Activated T-cell treated with anti-CD3 and anti-CD28 coated beads, Interleukin-2, amount 50 U/mL, for 72 hours (primary cell): ENCODE results near the gene GALNS. TPM values are rescaled to one million over a fixed set of nuclear protein-coding genes. Genes with fewer than 3 reads are reported as not detected.
"Not testable (repeated sequence)": the region's sequence is repeated elsewhere in the genome, so short reads cannot be mapped to it uniquely, and the experiment has no call there.

Experiments used
- ATAC-seq, 2 donors: fragments of 150-1000 bp; cut with Tn5 transposase; replicated peaks in 1 of 2; 2 replicates each; pipeline ENCODE4 v1.10.0; 2021; ENCODE audit warnings: moderate library complexity in 2 of 2, mild to moderate bottlenecking in 1 of 2
- DNase-seq, 2 donors: peaks; one replicate each; pipeline ENCODE4 v3.0.0; 2021 to 2022; ENCODE audit warnings: mixed read lengths in 1 of 2
- H3K27ac Mint-ChIP-seq: one replicate; pipeline ENCODE4 v1.8.0; 2022; ENCODE audit warnings: mild to moderate bottlenecking, moderate library complexity, mixed read lengths
- H3K27me3 Mint-ChIP-seq: one replicate; pipeline ENCODE4 v1.8.0; 2022; ENCODE audit warnings: low read depth, mixed read lengths
- H3K36me3 Mint-ChIP-seq, 2 donors: one replicate each; pipeline ENCODE4 v1.8.0; 2022; ENCODE audit warnings: mixed read lengths in 2 of 2, mild to moderate bottlenecking in 1 of 2; ENCODE audit not compliant: insufficient read depth in 2 of 2
- H3K4me1 Mint-ChIP-seq: one replicate; pipeline ENCODE4 v1.8.0; 2022; ENCODE audit warnings: low read depth, mixed read lengths
- H3K4me3 Mint-ChIP-seq, 2 donors: one replicate each; pipeline ENCODE4 v1.8.0; 2022; ENCODE audit warnings: mild to moderate bottlenecking in 2 of 2, mixed read lengths in 2 of 2, moderate library complexity in 2 of 2
- H3K9me3 Mint-ChIP-seq, 2 donors: one replicate each; pipeline ENCODE4 v1.8.0; 2022; ENCODE audit warnings: mixed read lengths in 2 of 2
- total RNA-seq, 2 donors: library from RNA; stranded (reverse); gene quantifications; one replicate each; pipeline ENCODE4 v1.2.3, GENCODE V29; 2022

GALNS gene
- total RNA-seq, 2 donors from 2014 or later = 26.1 to 31.7 TPM

DNA sequence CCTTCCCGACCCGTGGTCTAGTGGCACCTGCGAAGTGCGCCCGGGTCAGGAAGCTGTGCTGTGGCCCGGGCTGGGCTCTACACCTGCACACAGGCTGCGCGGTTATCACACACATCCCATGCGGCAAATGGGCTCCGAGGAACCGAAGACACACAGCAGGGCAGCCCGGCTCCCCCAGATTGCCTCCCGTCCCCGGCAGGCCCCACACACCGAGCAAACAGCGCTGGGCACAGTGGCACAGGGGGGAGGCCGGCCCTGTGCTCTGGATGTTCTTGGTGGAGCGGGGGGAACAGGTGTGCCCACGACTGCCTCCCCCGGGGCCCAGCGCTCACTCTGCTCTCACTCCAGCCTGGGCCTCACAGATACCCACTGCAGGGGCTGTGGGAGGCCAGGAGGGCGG, 38.6 kb upstream of the GALNS start:
- Mint-ChIP-seq H3K4me1 (no peaks in the 10 kb centered on the region), H3K9me3 (no peaks in the 10 kb centered on the region), H3K36me3 (no peaks in the 10 kb centered on the region), H3K27me3 (no peaks in the 10 kb centered on the region), H3K27ac (no peak overlapping the region), H3K4me3 (no peak overlapping the region)
- ATAC-seq (no peak), DNase-seq (no peak)

GRCh38 chr16:88894681-88895300, 38.0 kb upstream of the GALNS start:
- no peaks in the 10 kb centered on the region for H3K4me1 Mint-ChIP-seq

GRCh38 chr16:88894266-88894665, 37.5 kb upstream of the GALNS start:
- not testable (repeated sequence) for H3K27me3 Mint-ChIP-seq, H3K9me3 Mint-ChIP-seq, ATAC-seq, H3K27ac Mint-ChIP-seq, H3K4me1 Mint-ChIP-seq, H3K4me3 Mint-ChIP-seq, H3K36me3 Mint-ChIP-seq, DNase-seq

More at GRCh38 chr16:88894681-88895300, 38.0 kb upstream of the GALNS start:
- Mint-ChIP-seq H3K27me3 (no peaks in the 10 kb centered on the region), H3K9me3 (no peaks in the 10 kb centered on the region), H3K27ac (no peak overlapping the region), H3K36me3 (no peaks in the 10 kb centered on the region), H3K4me3 (no peak overlapping the region)
- ATAC-seq (no peak), DNase-seq (no peak)

DNA sequence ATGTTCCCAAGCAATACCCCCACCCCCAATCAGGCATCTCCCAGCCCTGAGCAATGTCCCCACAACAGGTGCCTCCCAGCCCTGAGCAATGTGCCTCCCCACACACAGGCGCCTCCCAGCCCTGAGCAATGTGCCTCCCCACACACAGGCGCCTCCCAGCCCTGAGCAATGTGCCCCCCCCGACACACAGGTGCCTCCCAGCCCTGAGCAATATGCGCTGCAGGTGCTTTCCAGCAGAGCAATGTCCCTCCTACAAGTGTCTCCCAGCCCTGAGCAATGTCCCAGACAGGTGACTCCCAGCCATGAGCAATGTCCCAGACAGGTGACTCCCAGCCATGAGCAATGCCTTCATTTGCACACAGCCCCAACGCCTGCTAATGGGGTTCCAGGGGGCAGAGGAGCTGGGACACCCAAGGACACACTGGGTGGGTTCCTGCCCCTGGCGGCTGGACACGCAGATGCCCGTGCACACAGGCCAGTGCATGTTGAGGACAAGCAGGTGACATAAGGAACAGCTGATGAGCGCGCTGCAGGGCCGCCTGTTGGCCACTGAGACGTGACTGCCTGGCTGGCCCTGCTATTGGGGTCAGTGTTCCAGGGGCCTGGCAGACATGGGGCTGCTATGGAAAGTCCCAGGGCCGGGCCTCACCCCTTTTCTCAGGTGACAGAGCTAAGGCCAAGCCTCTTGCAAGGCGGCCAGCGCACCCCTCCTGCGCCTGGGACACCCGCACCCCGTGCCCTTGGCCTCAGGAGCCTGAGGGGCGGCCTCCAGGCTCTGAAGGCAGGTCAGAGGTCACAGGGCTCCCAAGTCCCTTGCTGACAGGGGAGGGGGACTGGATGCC, 36.6 kb upstream of the GALNS start:
- no peaks in the 10 kb centered on the region for H3K27me3 Mint-ChIP-seq

GRCh38 chr16:88892065-88892464, 35.3 kb upstream of the GALNS start:
- no peaks in the 10 kb centered on the region for H3K27me3 Mint-ChIP-seq
- H3K9me3 Mint-ChIP-seq = no peaks in the 10 kb centered on the region
- no peak overlapping the region for H3K4me3 Mint-ChIP-seq
- H3K36me3 Mint-ChIP-seq = no peaks in the 10 kb centered on the region
- ATAC-seq (no peak), DNase-seq (no peak)
- H3K4me1 Mint-ChIP-seq = no peaks in the 10 kb centered on the region
- H3K27ac Mint-ChIP-seq = no peak overlapping the region

More for the DNA sequence above, 36.6 kb upstream of the GALNS start:
- no peaks in the 10 kb centered on the region for H3K36me3 Mint-ChIP-seq
- no peak for ATAC-seq
- no peak for DNase-seq
- no peaks in the 10 kb centered on the region for H3K4me1 Mint-ChIP-seq
- no peaks in the 10 kb centered on the region for H3K9me3 Mint-ChIP-seq
- H3K27ac Mint-ChIP-seq = no peak overlapping the region
- H3K4me3 Mint-ChIP-seq = no peak overlapping the region

GRCh38 chr16:88891083-88891482, 34.3 kb upstream of the GALNS start:
- no peaks in the 10 kb centered on the region for H3K27me3 Mint-ChIP-seq
- H3K4me1 Mint-ChIP-seq = no peaks in the 10 kb centered on the region
- H3K36me3 Mint-ChIP-seq = no peaks in the 10 kb centered on the region
- ATAC-seq (no peak), DNase-seq (no peak)
- no peaks in the 10 kb centered on the region for H3K9me3 Mint-ChIP-seq
- H3K4me3 Mint-ChIP-seq = no peak overlapping the region
- no peak overlapping the region for H3K27ac Mint-ChIP-seq

DNA sequence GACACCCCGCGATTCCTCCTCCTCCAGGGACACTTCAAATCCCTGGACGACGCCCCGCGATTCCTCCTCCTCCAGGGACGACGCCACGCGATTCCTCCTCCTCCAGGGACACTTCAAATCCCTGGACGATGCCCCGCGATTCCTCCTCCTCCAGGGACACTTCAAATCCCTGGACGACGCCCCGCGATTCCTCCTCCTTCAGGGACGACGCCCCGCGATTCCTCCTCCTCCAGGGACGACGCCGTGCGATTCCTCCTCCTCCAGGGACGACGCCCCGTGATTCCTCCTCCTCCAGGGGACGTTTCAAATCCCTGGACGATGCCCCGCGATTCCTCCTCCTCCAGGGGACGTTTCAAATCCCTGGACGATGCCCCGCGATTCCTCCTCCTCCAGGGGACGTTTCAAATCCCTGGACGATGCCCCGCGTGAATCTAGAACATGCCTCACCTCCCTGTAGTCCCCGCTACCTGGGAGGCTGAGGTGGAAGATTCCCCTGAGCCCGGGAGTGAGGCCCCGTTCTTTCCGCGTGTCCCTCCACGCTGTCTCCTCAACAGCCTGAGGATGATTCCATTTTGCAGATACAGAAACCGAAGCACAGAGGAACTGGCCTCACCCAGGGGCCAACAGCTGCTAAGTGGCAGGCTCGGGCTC, 33.1 kb upstream of the GALNS start:
- not testable (repeated sequence) for H3K27me3 Mint-ChIP-seq, DNase-seq, H3K27ac Mint-ChIP-seq, ATAC-seq, H3K4me1 Mint-ChIP-seq, H3K36me3 Mint-ChIP-seq, H3K9me3 Mint-ChIP-seq, H3K4me3 Mint-ChIP-seq

- Mint-ChIP-seq H3K4me3 (no peak overlapping the region), H3K4me1 (no peaks in the 10 kb centered on the region), H3K27me3 (no peaks in the 10 kb centered on the region), H3K36me3 (no peaks in the 10 kb centered on the region), H3K27ac (no peak overlapping the region), H3K9me3 (no peaks in the 10 kb centered on the region)
- ATAC-seq = no peak
- no peak for DNase-seq
Observed at GRCh38 chr16:88888461-88889387, 32.0 kb upstream of the GALNS start.

DNA sequence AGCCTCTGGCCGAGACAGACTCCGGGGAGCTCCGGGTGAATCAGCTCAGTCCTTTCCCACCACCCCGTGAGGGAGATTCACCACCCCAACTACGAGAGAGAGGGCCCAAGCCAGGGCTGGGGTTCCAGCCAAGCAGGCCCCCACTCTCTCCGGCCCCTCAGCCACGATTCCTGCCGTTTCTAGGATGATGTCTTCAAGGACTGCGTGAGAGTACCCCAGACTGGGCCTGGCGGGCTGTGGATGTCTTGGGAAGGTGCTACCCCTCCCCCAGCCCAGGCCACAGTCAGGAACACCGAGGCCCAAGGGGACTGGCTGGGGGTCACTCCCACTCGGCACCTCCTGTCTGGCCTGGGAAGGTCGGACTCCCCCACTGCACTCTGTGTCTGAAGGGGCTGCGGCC, 31.3 kb upstream of the GALNS start:
- no peak for ATAC-seq
- Mint-ChIP-seq H3K4me3 (no peak overlapping the region), H3K27me3 (no peaks in the 10 kb centered on the region), H3K27ac (no peak overlapping the region), H3K9me3 (no peaks in the 10 kb centered on the region), H3K4me1 (no peaks in the 10 kb centered on the region), H3K36me3 (no peaks in the 10 kb centered on the region)
- no peak for DNase-seq

GRCh38 chr16:88886845-88887521, 30.2 kb upstream of the GALNS start:
- ATAC-seq = no peak
- Mint-ChIP-seq H3K4me1 (no peaks in the 10 kb centered on the region), H3K9me3 (no peaks in the 10 kb centered on the region), H3K36me3 (no peaks in the 10 kb centered on the region), H3K27ac (no peak overlapping the region), H3K27me3 (no peaks in the 10 kb centered on the region), H3K4me3 (no peak overlapping the region)
- no peak for DNase-seq

DNA sequence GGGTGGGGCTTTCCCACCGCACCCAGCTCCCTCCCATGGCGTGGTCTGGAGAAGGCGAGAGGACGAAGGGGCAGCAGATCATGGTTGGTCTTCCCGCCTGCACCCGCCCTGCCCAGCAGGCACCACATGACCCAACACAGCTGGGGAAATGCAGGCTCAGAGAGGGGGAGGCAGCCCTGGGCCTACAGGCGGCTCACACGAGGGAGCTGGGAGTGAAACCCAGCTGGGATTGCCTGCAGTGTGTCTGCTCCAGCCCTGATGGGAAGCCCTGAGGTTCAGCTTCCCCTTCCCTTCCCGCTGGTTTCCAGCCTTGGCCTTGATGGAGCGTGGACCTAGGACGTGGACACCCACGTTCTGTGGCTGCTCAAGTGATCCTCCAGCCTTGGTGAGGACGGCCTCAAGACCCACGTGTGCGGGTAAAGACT, 29.7 kb upstream of the GALNS start:
- no peak overlapping the region for H3K27ac Mint-ChIP-seq
- H3K4me3 Mint-ChIP-seq = no peak overlapping the region
- no peak for ATAC-seq
- DNase-seq = no peak
- H3K36me3 Mint-ChIP-seq = no peaks in the 10 kb centered on the region
- no peaks in the 10 kb centered on the region for H3K9me3 Mint-ChIP-seq
- no peaks in the 10 kb centered on the region for H3K4me1 Mint-ChIP-seq
- no peaks in the 10 kb centered on the region for H3K27me3 Mint-ChIP-seq

- Mint-ChIP-seq H3K36me3 (no peaks in the 10 kb centered on the region), H3K9me3 (no peaks in the 10 kb centered on the region), H3K27ac (no peak overlapping the region), H3K4me1 (no peaks in the 10 kb centered on the region), H3K27me3 (no peaks in the 10 kb centered on the region), H3K4me3 (no peak overlapping the region)
- ATAC-seq = no peak
- DNase-seq = no peak
Observed at GRCh38 chr16:88885693-88886280, 29.0 kb upstream of the GALNS start.
